Neural cell (in vitro differentiated cells): ENCODE results near the gene PATZ1.

Experiments
- CTCF ChIP-seq: fragments of 450-650 bp; IDR thresholded peaks from 2 replicates; pipeline ENCODE4 v1.5.1; 2014; ENCODE audit warnings: antibody characterized with exemption, mild to moderate bottlenecking, moderate library complexity; ENCODE audit not compliant: poor library complexity, severe bottlenecking
- EP300 ChIP-seq: fragments of 450-650 bp; conservative IDR thresholded peaks from 2 replicates; pipeline ENCODE4 v1.6.1; 2014; ENCODE audit warnings: antibody characterized with exemption, mild to moderate bottlenecking, moderate library complexity; ENCODE audit not compliant: poor library complexity, severe bottlenecking
- EZH2 ChIP-seq: fragments of 200-600, 300-800 bp; shearing (Covaris generic), sonication (generic); IDR thresholded peaks from 2 replicates; pipeline ENCODE4 v1.6.1; 2014; ENCODE audit warnings: antibody characterized with exemption, low read length, borderline replicate concordance, mild to moderate bottlenecking; ENCODE audit not compliant: insufficient read depth, poor library complexity, severe bottlenecking
- MXI1 ChIP-seq: fragments of 450-650 bp; conservative IDR thresholded peaks from 2 replicates; pipeline ENCODE4 v1.6.1; 2014; ENCODE audit warnings: antibody characterized with exemption, mild to moderate bottlenecking; ENCODE audit not compliant: poor library complexity, severe bottlenecking
- POLR2AphosphoS5 ChIP-seq: IDR thresholded peaks from 2 replicates; pipeline ENCODE4 v1.6.1; 2012
- RAD21 ChIP-seq: fragments of 450-650 bp; conservative IDR thresholded peaks from 2 replicates; pipeline ENCODE4 v1.6.1; 2014; ENCODE audit warnings: antibody characterized with exemption, mild to moderate bottlenecking, moderate library complexity
- SMC3 ChIP-seq: fragments of 450-650 bp; conservative IDR thresholded peaks from 2 replicates; pipeline ENCODE4 v1.6.1; 2014; ENCODE audit warnings: antibody characterized with exemption, mild to moderate bottlenecking, moderate library complexity; ENCODE audit not compliant: poor library complexity
- TAF1 ChIP-seq: IDR thresholded peaks from 2 replicates; pipeline ENCODE4 v1.6.1; 2012; ENCODE audit warnings: low read depth
- TF ChIP-seq, protein P1 (sequence below): IDR thresholded peaks from 2 replicates; pipeline ENCODE4 v1.6.1; 2012; ENCODE audit warnings: borderline replicate concordance

DNA sequence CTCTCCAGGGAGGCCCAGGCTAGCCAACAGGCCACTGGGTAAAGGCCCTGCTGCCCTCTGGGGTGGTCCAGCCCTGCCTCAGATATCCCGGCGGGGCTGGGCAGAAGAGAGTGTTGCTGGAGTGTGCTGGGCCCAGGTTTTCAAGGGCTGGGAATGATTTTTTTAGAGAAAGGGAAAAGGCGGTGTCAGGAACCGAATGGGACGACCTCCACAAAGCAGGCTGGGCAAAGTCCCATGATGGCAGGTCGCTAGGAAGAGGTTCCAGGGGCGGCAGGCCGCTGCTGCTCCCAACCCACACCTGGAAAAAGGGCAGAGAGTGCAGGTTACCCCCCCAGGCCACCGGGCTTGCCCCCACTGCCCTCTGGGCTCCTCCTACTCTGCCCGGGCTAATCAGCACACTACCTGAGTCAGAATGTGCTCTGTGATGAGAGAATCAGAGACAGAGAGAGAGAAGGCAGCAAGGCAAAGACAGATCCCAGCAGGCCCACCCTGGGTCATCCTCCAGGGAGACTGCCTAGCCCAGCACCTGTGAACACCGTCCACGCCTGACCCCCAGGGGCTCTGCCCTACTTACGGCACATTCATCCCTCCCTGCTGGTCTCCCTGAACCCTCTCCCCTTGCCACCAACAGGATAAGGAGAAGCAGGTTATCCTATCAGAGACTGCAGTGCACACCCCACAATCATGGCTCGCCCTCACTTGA lies 4.6 kb downstream of the PATZ1 start:
- TF ChIP-seq POLR2AphosphoS5 (no peak), CTCF (no peak), TAF1 (no peak), EP300 (no peak), SMC3 (no peak), EZH2 (no peak), RAD21 (no peak), MXI1 (no peak)
- TF ChIP-seq, protein P1, sequence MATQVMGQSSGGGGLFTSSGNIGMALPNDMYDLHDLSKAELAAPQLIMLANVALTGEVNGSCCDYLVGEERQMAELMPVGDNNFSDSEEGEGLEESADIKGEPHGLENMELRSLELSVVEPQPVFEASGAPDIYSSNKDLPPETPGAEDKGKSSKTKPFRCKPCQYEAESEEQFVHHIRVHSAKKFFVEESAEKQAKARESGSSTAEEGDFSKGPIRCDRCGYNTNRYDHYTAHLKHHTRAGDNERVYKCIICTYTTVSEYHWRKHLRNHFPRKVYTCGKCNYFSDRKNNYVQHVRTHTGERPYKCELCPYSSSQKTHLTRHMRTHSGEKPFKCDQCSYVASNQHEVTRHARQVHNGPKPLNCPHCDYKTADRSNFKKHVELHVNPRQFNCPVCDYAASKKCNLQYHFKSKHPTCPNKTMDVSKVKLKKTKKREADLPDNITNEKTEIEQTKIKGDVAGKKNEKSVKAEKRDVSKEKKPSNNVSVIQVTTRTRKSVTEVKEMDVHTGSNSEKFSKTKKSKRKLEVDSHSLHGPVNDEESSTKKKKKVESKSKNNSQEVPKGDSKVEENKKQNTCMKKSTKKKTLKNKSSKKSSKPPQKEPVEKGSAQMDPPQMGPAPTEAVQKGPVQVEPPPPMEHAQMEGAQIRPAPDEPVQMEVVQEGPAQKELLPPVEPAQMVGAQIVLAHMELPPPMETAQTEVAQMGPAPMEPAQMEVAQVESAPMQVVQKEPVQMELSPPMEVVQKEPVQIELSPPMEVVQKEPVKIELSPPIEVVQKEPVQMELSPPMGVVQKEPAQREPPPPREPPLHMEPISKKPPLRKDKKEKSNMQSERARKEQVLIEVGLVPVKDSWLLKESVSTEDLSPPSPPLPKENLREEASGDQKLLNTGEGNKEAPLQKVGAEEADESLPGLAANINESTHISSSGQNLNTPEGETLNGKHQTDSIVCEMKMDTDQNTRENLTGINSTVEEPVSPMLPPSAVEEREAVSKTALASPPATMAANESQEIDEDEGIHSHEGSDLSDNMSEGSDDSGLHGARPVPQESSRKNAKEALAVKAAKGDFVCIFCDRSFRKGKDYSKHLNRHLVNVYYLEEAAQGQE, result no peak
